HG03575 (cell line): ENCODE measurements around the gene ZNF511.
"Not testable (repeated sequence)": the region's sequence is repeated elsewhere in the genome, so short reads cannot be mapped to it uniquely, and the experiment has no call there.

ENCODE experiments used
- ATAC-seq: cut with Tn5 transposase; IDR thresholded peaks from one replicate; pipeline ENCODE4 v1.9.1; 2021; ENCODE audit not compliant: unreplicated experiment, insufficient number of reproducible peaks, low FRiP score; ENCODE audit errors: extremely low read depth

The ZNF511 gene

GRCh38 chr10:133310399-133310755 is 1.7 kb downstream of the ZNF511 start:
- no peak for ATAC-seq

GRCh38 chr10:133310789-133311188 is 2.1 kb downstream of the ZNF511 start:
- ATAC-seq = no peak

- ATAC-seq = no peak
Measured at GRCh38 chr10:133311570-133311969, 2.9 kb downstream of the ZNF511 start.

- no peak for ATAC-seq
Measured at GRCh38 chr10:133312016-133312768, 3.5 kb downstream of the ZNF511 start.

DNA sequence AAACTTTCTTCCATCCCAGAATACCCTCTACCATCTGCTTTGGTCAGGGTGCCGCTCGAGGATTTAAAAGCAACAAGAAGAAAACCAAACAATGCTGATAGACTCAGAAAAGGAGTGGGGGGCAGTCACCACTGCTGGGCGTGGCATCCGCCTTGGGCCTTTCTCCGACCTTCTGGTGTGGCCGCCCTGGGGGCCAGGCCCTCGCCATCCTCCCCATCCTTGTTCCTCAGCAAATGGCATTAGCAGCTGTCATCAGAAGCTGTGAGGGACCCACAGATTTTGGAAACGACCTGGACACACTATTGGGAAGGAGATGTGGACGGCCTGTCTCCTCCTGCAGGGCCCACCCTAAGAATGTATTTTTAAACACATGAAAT is 4.0 kb downstream of the ZNF511 start:
- no peak for ATAC-seq

GRCh38 chr10:133313192-133313591 is 4.5 kb downstream of the ZNF511 start:
- ATAC-seq = no peak

DNA sequence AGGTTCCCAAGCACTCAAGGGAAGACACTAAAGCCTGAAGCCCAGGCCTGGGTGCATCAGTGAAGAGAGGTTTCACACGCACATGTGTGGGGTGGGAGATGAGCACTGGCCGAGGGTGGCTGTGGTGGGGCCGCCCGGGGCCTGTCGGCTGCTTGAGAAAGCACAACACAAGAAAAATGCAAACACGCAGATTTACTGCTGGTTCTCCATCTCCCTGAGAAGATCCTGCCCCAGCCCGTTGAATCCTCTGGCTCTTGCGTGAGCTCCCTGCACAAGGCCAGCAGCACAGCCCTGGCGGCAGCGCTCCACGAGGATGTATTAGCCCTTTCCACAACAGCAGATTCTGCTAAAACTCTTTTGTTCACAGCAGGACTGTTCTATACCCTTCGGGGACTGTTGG is 6.2 kb downstream of the ZNF511 start:
- ATAC-seq = no peak

- ATAC-seq = no peak
Measured at GRCh38 chr10:133315847-133316246, 7.1 kb downstream of the ZNF511 start.

GRCh38 chr10:133316266-133316665 is 7.6 kb downstream of the ZNF511 start:
- ATAC-seq = no peak

GRCh38 chr10:133316732-133317131 is 8.0 kb downstream of the ZNF511 start:
- no peak for ATAC-seq

DNA sequence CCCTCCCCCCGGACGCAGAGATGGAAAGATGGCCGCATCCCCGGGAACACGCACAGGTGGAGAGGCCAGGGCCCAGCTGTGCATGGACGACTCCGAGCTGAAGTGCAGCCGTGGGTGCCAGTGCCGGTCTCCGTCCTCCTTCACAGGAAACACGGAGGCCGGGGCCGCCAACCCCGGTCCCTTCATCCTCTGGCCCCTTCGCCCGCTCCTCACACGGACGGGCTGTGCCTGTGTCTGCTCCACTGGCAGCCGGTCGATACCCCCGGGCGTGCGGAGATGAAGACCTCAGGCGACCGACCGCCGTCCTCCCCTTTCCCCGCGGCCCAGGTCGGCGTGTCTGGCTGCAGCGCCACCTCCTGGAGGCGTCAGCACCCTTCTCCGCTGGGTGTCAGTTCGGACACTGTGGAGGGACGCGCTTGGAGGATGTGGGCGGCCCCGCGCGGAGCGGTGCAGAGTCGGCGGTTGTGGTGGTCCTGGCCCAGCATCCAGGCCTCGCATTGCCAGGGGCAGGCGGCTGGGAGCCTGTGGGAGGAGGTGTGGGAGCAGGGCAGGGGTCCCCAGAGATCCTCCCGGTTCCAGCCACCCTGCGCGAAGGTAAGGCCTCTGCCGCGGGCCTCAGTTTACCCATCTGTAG is 9.9 kb downstream of the ZNF511 start:
- ATAC-seq = no peak

GRCh38 chr10:133320852-133321422 is 12.2 kb downstream of the ZNF511 start:
- not testable (repeated sequence) for ATAC-seq

DNA sequence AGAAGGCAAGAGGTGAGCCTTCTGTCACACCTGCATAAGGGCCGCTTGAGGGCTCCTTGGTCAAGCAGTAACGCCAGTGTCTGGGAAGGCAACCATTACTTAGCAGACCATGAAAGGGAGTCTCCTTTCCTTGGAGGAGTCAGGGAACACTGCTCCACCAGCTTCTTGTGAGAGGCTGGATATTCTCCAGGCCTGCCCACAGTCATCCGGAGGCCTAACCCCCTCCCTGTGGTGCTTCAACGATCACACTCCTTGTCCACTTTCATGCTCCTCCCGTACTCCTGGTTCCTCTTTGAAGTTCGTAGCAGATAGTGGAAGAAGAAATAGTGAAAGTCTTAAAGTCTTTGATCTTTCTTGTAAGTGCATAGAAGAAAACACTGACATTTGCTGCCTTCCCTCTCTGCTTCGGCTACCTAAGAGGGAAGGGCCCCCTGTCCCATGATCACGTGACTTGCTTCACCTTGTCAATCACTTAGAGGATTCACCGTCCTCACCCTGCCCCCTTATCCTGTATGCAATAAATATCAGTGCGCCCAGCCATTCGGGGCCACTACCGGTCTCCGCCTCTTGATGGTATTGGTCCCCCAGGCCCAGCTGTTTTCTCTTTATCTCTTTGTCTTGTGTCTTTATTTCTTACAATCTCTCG is 13.5 kb downstream of the ZNF511 start:
- not testable (repeated sequence) for ATAC-seq

GRCh38 chr10:133324198-133324792 is 15.6 kb downstream of the ZNF511 start:
- no peak for ATAC-seq

- no peak for ATAC-seq
Measured at GRCh38 chr10:133324857-133325260, 16.1 kb downstream of the ZNF511 start.

DNA sequence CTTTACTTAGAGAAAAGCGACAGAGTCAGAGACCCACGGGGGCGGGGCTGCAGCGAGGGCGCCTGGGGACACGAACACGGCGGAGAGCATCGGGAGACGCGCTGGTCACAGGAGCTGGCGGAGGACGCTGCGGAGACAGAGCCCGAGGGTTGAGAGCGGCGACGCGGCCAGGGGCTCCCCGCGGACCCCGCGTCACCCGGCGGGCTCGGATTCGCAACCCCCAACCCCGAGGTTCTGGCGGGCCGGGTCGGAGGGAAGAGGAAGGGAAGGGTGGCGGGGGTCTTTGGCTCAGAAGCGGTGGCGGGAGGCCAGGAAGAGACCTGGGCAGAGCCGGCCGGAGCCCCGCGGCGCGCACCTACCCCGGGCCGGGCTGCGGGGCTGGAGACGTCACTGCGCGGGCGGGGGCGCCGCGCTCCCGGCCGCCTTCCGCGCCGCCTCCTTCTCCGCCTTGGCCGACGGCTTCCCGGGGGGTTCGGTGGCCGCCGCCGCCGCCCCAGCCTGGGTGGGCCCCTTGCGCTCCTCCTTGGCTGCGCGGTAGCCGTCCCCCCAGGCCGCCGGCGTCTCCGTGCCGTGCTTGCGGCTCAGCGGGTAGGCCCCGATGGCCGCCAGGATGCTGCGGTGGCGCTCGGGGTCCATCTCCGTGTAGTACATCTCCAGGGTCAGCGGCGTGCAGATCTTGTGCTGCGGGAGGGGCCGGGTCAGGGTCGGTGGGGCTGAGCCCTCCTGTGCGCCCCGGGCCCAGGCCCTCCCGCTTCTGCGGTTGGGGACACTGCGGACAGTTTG is 16.9 kb downstream of the ZNF511 start:
- no peak for ATAC-seq

GRCh38 chr10:133326223-133326551 is 17.5 kb downstream of the ZNF511 start:
- ATAC-seq = no peak

DNA sequence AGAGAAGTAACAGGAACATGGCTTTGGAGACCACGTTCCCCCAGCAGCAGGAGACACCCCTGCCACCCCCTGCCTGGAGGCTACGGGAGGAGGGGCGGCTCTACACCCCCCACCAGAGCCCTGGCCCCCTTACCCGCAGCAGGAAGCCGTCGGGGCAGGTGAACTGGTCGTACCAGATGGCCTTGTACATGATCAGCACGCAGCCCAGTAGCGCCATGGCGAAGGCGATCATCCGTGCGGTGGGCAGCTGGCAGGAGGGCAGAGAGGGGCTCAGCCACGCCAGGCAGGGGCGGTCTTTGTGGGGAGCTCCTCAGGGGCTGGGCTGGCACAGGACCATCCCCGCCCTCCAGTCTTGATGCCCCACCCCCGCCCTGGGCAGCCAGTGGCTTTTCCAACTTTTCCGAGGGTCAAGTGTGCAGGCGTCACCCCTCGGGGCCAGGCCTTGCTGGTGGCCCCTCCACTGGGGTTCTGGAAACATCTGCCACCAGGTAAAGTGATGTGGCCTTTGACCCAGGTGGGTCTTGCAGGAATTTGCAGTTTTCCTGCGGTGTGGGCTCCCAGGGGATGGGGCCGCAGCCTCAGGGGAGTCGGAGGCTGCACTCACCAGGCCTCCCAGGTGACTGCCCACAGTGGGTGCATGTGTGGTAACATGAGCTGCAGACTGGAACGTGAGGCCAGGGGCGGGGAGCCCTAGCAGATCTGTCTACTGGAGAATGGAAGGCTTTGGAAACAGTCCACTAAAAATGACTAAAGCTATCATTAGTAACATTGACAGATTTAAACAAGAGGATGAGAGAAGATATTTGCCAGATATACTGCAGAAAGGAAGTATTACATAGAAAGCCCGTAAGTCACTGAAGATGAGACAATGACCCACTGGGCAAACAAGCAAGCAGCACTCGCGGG is 18.3 kb downstream of the ZNF511 start:
- no peak for ATAC-seq
